SH-SY5Y (cell line): ENCODE data around the gene DDX20.

ENCODE experiments used
- GATA2 ChIP-seq: IDR thresholded peaks from 2 replicates; pipeline ENCODE4 v1.6.1; 2011; ENCODE audit warnings: mild to moderate bottlenecking, low read depth, low read length
- GATA3 ChIP-seq: IDR thresholded peaks from 2 replicates; pipeline ENCODE4 v1.6.1; 2011; ENCODE audit warnings: low read depth, mild to moderate bottlenecking, low read length, moderate library complexity

The DDX20 gene

DNA sequence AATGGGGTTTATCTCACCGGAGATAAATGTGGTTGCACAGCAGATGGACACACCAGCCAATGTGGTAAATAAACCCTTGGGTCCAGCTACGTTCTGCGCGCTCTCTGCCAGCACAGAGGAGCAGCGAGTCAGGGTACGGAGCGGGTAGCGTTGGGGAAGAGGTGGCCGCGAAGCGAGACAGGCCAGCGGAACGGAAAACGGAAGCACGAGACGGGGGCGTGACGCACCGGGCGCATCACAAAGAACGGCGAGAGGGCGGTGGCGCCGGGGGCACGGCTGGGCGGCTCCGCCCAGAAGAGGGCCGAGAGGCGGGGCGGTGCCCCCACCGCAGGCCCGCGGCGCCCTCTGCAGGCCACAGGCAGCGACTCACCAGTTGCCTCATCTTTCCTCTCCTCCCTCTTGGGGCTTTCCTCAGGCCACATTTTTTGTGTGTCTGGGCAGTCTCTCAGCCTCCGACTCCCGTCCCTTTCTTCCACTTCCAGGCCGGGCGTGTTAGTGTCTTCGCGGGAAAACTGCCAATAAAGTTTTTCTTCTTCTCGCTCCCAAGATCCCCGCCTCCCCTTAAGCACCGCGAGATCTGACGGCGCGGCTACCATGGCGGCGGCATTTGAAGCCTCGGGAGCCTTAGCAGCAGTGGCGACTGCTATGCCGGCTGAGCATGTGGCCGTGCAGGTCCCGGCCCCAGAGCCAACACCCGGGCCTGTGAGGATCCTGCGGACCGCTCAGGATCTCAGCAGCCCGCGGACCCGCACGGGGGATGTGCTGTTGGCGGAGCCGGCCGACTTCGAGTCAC is at the start of gene DDX20:
DDX20 (plus strand) TSS at position 571 of the 793 bp plus-strand sequence; CDS start at position 595, 24 bp downstream.
- TF ChIP-seq GATA3 (no peak), GATA2 (0 out of 2 replicates have a peak, but pooled peaks have one; percentile 4)

- TF ChIP-seq GATA2 (no peak), GATA3 (no peak)
Measured at GRCh38 chr1:111706921-111707320, 48.8 kb upstream of the DDX20 start.

- TF ChIP-seq GATA3 (no peak), GATA2 (no peak)
Measured at GRCh38 chr1:111707906-111708305, 47.8 kb upstream of the DDX20 start.

DNA sequence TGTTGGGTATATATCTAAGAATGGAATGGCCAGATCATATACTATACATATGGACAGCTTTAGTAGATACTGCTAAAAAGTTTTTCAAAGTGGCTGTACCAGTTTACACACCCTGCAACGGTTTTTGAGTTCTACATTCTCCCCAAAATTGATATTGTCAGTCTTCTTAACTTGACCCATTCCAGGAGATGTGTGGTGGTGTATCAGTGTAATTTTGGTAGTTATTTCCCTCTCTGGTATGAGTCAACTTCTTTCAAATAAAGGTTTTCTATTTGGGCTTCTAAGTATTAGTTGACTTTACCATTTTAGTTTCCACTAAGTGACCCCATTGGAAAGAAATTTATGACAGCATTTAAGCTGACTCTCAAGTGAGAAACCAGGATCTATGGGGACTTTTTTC is 45.7 kb upstream of the DDX20 start:
- TF ChIP-seq GATA2 (no peak), GATA3 (no peak)

DNA sequence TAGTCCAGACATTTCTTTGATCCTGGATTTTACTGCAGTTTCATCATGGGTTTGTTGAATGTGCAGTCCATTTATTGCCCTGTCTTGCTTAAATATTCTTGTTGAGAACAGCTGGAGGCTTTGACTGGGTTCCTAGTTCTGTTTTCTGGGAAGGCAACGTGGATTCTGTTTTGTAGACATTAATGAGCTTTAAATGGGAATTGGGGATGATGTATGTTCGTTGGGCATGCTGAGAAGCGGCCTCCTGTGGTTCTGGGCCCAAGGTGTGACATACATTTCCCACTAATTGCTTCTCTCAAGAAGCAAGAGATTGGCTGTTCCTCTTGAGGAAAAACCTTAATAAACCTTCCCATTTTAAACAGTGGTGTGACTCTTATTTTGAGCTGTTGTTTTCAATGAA is 39.4 kb upstream of the DDX20 start:
- no peak for TF ChIP-seq GATA2
- TF ChIP-seq GATA3: no peak

GRCh38 chr1:111717450-111717849 is 38.3 kb upstream of the DDX20 start:
- TF ChIP-seq GATA2 (no peak), GATA3 (no peak)

DNA sequence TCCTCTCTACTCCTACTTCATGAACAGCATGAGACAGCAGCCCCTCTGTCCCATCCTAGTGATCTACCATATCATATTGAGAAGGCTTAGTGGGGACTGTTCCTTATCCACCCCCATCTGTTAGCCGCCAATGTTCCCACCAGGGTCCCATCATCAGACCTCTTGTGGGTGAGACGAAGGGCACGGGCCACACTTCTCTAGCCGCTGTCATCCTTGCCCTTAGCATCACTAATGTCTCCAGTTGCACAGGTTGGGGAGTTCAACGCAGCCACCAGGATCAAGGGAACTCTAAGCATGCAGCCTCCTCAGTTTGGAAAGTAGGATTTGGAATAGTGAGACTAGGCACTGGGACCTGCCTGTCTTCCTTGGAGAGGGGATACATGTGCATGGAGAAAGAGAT is 36.6 kb upstream of the DDX20 start:
- TF ChIP-seq GATA2: no peak
- no peak for TF ChIP-seq GATA3

DNA sequence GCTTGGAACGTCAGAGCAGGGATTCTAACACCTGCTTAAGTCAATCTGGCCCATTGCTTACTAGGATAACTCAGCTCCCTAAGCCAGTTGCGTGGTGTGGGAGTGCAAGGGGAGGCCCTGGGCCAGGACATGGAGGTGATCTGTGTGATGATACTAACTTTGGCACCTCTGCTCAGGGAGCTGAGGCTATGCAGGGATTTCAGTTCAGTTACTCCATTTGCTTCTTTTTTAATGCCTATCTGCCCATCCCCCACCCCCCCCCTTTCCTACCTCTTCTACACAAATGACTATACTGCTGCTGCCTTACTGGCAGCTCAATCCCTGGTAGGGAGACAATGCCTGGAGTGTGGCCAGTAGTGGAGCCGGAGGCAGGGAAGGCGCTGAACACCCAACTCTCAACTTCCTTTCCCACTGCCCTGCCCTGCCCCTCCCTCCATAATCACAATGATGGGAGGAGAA is 36.0 kb upstream of the DDX20 start:
- no peak for TF ChIP-seq GATA3
- no peak for TF ChIP-seq GATA2

DNA sequence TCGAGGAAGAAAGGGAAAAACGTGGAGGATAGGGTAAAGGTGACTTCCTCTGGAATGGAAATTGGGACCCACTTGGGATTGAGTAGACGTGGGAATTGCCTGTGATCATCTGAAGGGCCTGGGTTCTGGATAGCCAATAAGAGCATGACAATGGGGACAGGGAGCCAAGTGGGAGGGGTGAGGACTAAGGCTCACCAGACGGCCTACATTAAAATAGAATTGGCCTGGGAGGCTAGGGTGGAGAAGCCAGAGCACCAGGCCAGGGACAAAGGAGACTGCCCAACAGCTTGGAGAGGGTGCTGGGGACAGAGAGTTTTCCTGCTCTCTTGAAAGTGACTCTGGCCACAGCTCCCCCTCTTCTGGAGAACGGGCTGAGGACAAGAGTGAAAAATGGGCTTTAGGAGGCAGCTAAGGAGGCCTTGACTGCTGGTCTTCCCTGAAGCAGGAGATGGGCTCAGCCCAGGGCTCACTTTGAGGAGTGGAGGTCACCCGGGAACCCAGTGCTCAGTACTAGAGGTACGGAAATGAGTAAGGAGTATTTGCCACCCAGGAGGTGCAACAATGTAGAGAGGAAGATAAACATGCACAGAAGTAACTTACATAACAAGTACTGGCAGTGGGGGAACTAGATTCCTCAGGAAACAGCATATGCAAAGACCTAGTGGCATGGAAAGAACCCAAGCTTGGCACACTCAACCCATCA is 35.3 kb upstream of the DDX20 start:
- TF ChIP-seq GATA2 (no peak), GATA3 (no peak)

- no peak for TF ChIP-seq GATA2
- TF ChIP-seq GATA3: no peak
Measured at GRCh38 chr1:111720977-111721786, 34.5 kb upstream of the DDX20 start.

DNA sequence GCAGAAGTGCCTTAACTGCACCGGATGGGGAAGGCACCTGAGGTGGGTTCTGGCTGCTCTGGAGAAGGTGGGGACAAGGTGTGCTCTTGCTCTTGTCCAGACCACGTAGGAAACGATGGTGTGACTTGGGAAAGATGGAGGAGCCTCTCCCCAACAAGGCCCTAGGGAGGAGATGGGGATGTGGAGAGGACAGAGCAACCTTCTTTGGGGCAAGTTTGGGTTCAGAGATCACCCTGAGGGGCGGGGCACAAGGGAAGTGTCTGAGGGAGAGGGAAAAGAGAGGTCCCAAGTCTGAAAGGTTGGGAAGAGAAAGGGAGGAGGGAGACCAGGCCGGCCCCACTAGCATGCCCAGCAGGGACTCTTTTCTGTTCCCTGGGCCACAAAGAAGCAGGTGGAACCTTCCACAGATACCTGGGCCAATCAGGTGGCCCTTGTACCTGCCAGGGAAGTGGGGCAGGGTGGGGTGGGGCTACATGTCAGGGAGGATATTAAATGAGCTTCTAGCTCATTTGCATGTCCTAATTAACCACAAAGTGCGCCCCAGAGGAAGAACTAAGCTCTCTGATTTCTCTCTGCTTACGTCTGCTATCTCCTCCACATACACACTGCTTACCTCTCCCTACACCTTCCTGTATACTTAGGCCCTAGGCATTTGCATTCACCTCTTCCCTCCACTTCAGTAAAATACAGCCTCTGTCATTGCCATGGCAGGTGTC is 32.5 kb upstream of the DDX20 start:
- no peak for TF ChIP-seq GATA3
- no peak for TF ChIP-seq GATA2

DNA sequence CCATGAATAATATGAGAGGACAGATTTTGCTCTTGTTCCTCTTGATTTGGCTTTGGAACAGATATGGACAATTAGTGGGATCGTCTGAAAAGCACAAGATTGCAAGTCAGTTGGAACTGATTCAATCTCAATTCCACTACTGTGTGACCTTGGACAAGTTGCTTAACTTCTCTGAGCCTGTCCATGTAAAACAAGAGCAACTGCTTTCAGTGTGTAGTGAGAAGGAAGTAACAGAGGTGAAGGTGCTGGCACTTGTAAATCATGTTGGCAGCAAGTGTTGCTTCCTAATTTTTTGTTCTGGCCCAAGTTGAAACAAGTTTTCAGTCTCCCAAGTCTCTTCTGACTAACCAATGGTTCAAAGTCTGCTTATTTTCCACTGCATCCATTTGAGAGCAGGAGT is 31.8 kb upstream of the DDX20 start:
- TF ChIP-seq GATA3 (no peak), GATA2 (no peak)

- no peak for TF ChIP-seq GATA3
- TF ChIP-seq GATA2: no peak
Measured at GRCh38 chr1:111725192-111725591, 30.5 kb upstream of the DDX20 start.
